ENCODE data around the gene KLF15. TPM values are rescaled to one million over a fixed set of nuclear protein-coding genes. Genes with fewer than 3 reads are reported as not detected.

Gene KLF15
- total and polyA plus RNA-seq, 2 of the 4 experiments (the other 2 are of a cell fraction): 0.18 to 0.24 TPM

- CTCF ChIA-PET: no interaction called here
- H3K56ac ChIP-seq (ENCODE audit: extremely low read depth, insufficient read depth, low read length): no peak overlapping the region
Observed at GRCh38 chr3:126303272-126303671, 53.9 kb downstream of the KLF15 start.

More at GRCh38 chr3:126303272-126303671, 53.9 kb downstream of the KLF15 start:
- no peak overlapping the region for H3K4me3 ChIP-seq (ENCODE audit: insufficient read depth, low read depth, low read length)
- ATAC-seq (ENCODE audit: low read depth) (no peak), DNase-seq (no peak)
- no peak overlapping the region for H2BK20ac ChIP-seq (ENCODE audit: low read depth, low read length)
- H4K8ac ChIP-seq (ENCODE audit: low read depth in 2 of 2, low read length in 2 of 2): no peak overlapping the region
- peaks cover 14% of the 10 kb centered on the region for H3K4me1 ChIP-seq (ENCODE audit: control insufficient read depth, insufficient read depth, low read length)
- H4K5ac ChIP-seq (ENCODE audit: low read depth, low read length): no peak overlapping the region
- TF ChIP-seq RFX5 (IDR thresholded peaks at IDR 0.05; ENCODE audit: low read depth, low read length) (no peak), MXI1 (IDR thresholded peaks at IDR 0.05; ENCODE audit: borderline replicate concordance, low read depth, low read length) (no peak), BHLHE40 (IDR thresholded peaks at IDR 0.05; ENCODE audit: low read depth, low read length) (no peak), MAZ (IDR thresholded peaks at IDR 0.05; ENCODE audit: borderline replicate concordance, low read depth, low read length) (no peak), RCOR1 (IDR thresholded peaks at IDR 0.05; ENCODE audit: insufficient replicate concordance, low read length) (no peak)
- H3K9ac ChIP-seq (ENCODE audit: low read depth, low read length): no peak overlapping the region
- no peak overlapping the region for H2AK9ac ChIP-seq (replicated peaks; ENCODE audit: low read depth, low read length, poor library complexity)
- peaks cover 13% of the 10 kb centered on the region for H3K9me1 ChIP-seq (ENCODE audit: insufficient read depth, low read length)
- H3K23ac ChIP-seq (ENCODE audit: low read depth, low read length): no peak overlapping the region
- H3K4ac ChIP-seq (ENCODE audit: low read depth, low read length): no peak overlapping the region
- in situ Hi-C loops (cut with MboI; ENCODE audit: low sequenced_read_pairs) (no loop called here), intact Hi-C loops (cut with micrococcal nuclease) (no loop called here), dilution Hi-C loops (cut with HindIII; ENCODE audit: low sequenced_read_pairs, unreplicated experiment) (no loop called here)
- H4K91ac ChIP-seq (ENCODE audit: insufficient read depth, low read depth, low read length): no peak overlapping the region
- H3K27me3 ChIP-seq (ENCODE audit: control insufficient read depth, insufficient read depth, low read length): no peaks in the 10 kb centered on the region
- BruUV-seq (replicated peaks): no TSS peak
- no peak overlapping the region for H3K27ac ChIP-seq (ENCODE audit: insufficient read depth, low read length)
- H2BK5ac ChIP-seq (ENCODE audit: low read depth, low read length, poor library complexity, severe bottlenecking): no peak overlapping the region
- no peak overlapping the region for H2BK120ac ChIP-seq (ENCODE audit: low read depth, low read length)
- no peak overlapping the region for H2AFZ ChIP-seq (replicated peaks; ENCODE audit: low read length, poor library complexity)
- no peak overlapping the region for H2BK15ac ChIP-seq (ENCODE audit: low read depth, low read length)
- no peak overlapping the region for H3K14ac ChIP-seq (replicated peaks; ENCODE audit: low read depth, low read length)
- no peak overlapping the region for H3K18ac ChIP-seq (ENCODE audit: low read depth, low read length)
- H3K36me3 ChIP-seq (ENCODE audit: control insufficient read depth, insufficient read depth, low read length): no peaks in the 10 kb centered on the region
- no peak overlapping the region for H2AK5ac ChIP-seq (ENCODE audit: low read depth, low read length)
- no peaks in the 10 kb centered on the region for H3K9me3 ChIP-seq (ENCODE audit: control insufficient read depth, insufficient read depth, low read length)
- POLR2A ChIA-PET (ENCODE audit: unreplicated experiment): no interaction called here
- H4K20me1 ChIP-seq (ENCODE audit: insufficient read depth, low read length): no peaks in the 10 kb centered on the region
- H3K79me1 ChIP-seq (ENCODE audit: low read depth in 1 of 2, low read length in 2 of 2): no peaks in the 10 kb centered on the region
- H3K4me2 ChIP-seq (ENCODE audit: low read depth, low read length): no peak overlapping the region
